Small intestine (tissue), 7 donors: ENCODE measurements around the gene ENPP3. TPM values are rescaled to one million over a fixed set of nuclear protein-coding genes. Genes with fewer than 3 reads are reported as not detected.
"Not testable (repeated sequence)": the region's sequence is repeated elsewhere in the genome, so short reads cannot be mapped to it uniquely, and the experiment has no call there.

Source experiments
- DNase-seq, 2 donors: peaks; one replicate each; pipeline versions ENCODE4 v3.0.0 to v3.0.0-alpha.2; 2013
- FAIRE-seq: peaks from 2 replicates; lab custom pipeline; 2012; peaks lifted over from hg19 to GRCh38; lab: Jason Lieb, UNC
- H3K27ac ChIP-seq, 3 donors: one replicate each; pipeline ENCODE4 v1.5.1; 2013; ENCODE audit warnings: low read length in 2 of 3, mild to moderate bottlenecking in 2 of 3, control low read depth in 1 of 3, inconsistent platforms in 1 of 3, low read depth in 1 of 3, moderate library complexity in 1 of 3
- H3K27me3 ChIP-seq, 3 donors: one replicate each; pipeline ENCODE4 v1.6.1; 2013; ENCODE audit warnings: low read length in 3 of 3, inconsistent platforms in 1 of 3; ENCODE audit not compliant: control insufficient read depth in 3 of 3, insufficient read depth in 3 of 3
- H3K36me3 ChIP-seq, 3 donors: one replicate each; pipeline ENCODE4 v1.6.1; 2013; ENCODE audit warnings: low read length in 3 of 3, inconsistent platforms in 1 of 3, low read depth in 1 of 3, mild to moderate bottlenecking in 1 of 3, moderate library complexity in 1 of 3; ENCODE audit not compliant: control insufficient read depth in 3 of 3, insufficient read depth in 2 of 3
- H3K4me1 ChIP-seq, 3 donors: one replicate each; pipeline ENCODE4 v1.6.1; 2013; ENCODE audit warnings: low read length in 2 of 3, inconsistent platforms in 1 of 3, low read depth in 1 of 3, mild to moderate bottlenecking in 1 of 3, moderate library complexity in 1 of 3; ENCODE audit not compliant: control insufficient read depth in 3 of 3, insufficient read depth in 2 of 3
- H3K4me3 ChIP-seq, 3 donors: one replicate each; pipeline ENCODE4 v1.5.1; 2013; ENCODE audit warnings: low read length in 3 of 3, control low read depth in 1 of 3, inconsistent platforms in 1 of 3, low read depth in 1 of 3, mild to moderate bottlenecking in 1 of 3, moderate library complexity in 1 of 3
- H3K9me3 ChIP-seq, 2 donors: one replicate each; pipeline ENCODE4 v1.6.1; 2013; ENCODE audit warnings: low read depth in 1 of 2, low read length in 1 of 2; ENCODE audit not compliant: control insufficient read depth in 2 of 2, insufficient read depth in 1 of 2
- WGBS, 3 donors: extraction: QIAGEN DNeasy Blood & Tissue Kit; methylation state at CpG; one replicate each; pipeline ENCODE4 v1.1.7; 2013; 5-methylcytosine and 5-hydroxymethylcytosine counted together
- polyA plus RNA-seq, 4 donors: library from polyadenylated mRNA; stranded (reverse) in 3 of 4; unstranded in 1 of 4; fragments of 200-250 nt in 3 of 4; fragments of 120-200 nt in 1 of 4; gene quantifications; one replicate each; pipeline versions ENCODE4 v1.2.1 to v1.2.3, GENCODE V29; 2013
- donor health status: healthy with polysubstance abuse.
- donor health status: control.
- donor health status: control.
- donor health status: Bipolar disorder and iron deficiency.
- donor health status: healthy.

ENPP3 gene
- polyA plus RNA-seq, 4 donors: 0.57 to 53.0 (median 7.2) TPM

- Histone ChIP-seq H3K27ac (no peak overlapping the region), H3K36me3 (no peaks in the 10 kb centered on the region), H3K4me3 (no peak overlapping the region), H3K9me3 (peaks cover 0 to 2% of the 10 kb centered on the region in 2 donors), H3K4me1 (peaks cover 0 to 3% (median 0%) of the 10 kb centered on the region in 3 donors), H3K27me3 (no peaks in the 10 kb centered on the region)
- FAIRE-seq (no peak), DNase-seq (no peak)
- 87 to 91% (median 88%) methylated on average over 7 of the region's 7 CpGs for WGBS, 3 donors
Measured at GRCh38 chr6:131749023-131749422, 111.9 kb downstream of the ENPP3 start.

GRCh38 chr6:131751012-131751715, 114.1 kb downstream of the ENPP3 start:
- 81 to 86% (median 83%) methylated on average over 10 of the region's 10 CpGs for WGBS, 3 donors
- H3K4me3 ChIP-seq, H3K9me3 ChIP-seq, H3K4me1 ChIP-seq, H3K36me3 ChIP-seq, H3K27me3 ChIP-seq, H3K27ac ChIP-seq, FAIRE-seq, DNase-seq: not testable (repeated sequence)

- no peak for DNase-seq
- FAIRE-seq: no peak
- H3K27ac ChIP-seq: no peak overlapping the region
- WGBS, 3 donors: 76 to 94% (median 92%) methylated on average over 1 of the region's 1 CpG
- H3K4me1 ChIP-seq: no peaks in the 10 kb centered on the region
- no peak overlapping the region for H3K4me3 ChIP-seq
- H3K36me3 ChIP-seq: no peaks in the 10 kb centered on the region
- no peaks in the 10 kb centered on the region for H3K27me3 ChIP-seq
- peaks cover 0 to 2% of the 10 kb centered on the region in 2 donors for H3K9me3 ChIP-seq
Measured at GRCh38 chr6:131754088-131754487, 117.0 kb downstream of the ENPP3 start.

- no peaks in the 10 kb centered on the region for H3K36me3 ChIP-seq
- H3K27ac ChIP-seq: no peak overlapping the region
- H3K4me1 ChIP-seq: no peaks in the 10 kb centered on the region
- 43 to 60% (median 52%) methylated on average over 9 of the region's 9 CpGs for WGBS, 3 donors
- no peak for FAIRE-seq
- H3K9me3 ChIP-seq: no peaks in the 10 kb centered on the region
- no peak overlapping the region for H3K4me3 ChIP-seq
- peak in 1 of 2 donors; percentile 9 for DNase-seq
- H3K27me3 ChIP-seq: no peaks in the 10 kb centered on the region
Measured at GRCh38 chr6:131754715-131755567, 117.8 kb downstream of the ENPP3 start.

- Histone ChIP-seq H3K27me3 (no peaks in the 10 kb centered on the region), H3K4me1 (no peaks in the 10 kb centered on the region), H3K36me3 (no peaks in the 10 kb centered on the region), H3K4me3 (no peak overlapping the region), H3K27ac (no peak overlapping the region), H3K9me3 (no peaks in the 10 kb centered on the region)
- no peak for FAIRE-seq
- DNase-seq: no peak
- WGBS, 3 donors: 92 to 98% (median 93%) methylated on average over 3 of the region's 3 CpGs
Measured at GRCh38 chr6:131755597-131755996, 118.5 kb downstream of the ENPP3 start.

GRCh38 chr6:131756039-131756438, 118.9 kb downstream of the ENPP3 start:
- WGBS, 3 donors: 79 to 89% (median 89%) methylated on average over 2 of the region's 2 CpGs
- Histone ChIP-seq H3K4me3 (no peak overlapping the region), H3K4me1 (no peaks in the 10 kb centered on the region), H3K9me3 (no peaks in the 10 kb centered on the region), H3K36me3 (no peaks in the 10 kb centered on the region), H3K27me3 (no peaks in the 10 kb centered on the region), H3K27ac (no peak overlapping the region)
- DNase-seq (no peak), FAIRE-seq (no peak)

GRCh38 chr6:131758920-131759319, 121.8 kb downstream of the ENPP3 start:
- no peaks in the 10 kb centered on the region for H3K27me3 ChIP-seq
- no peak for DNase-seq
- no peaks in the 10 kb centered on the region for H3K4me1 ChIP-seq
- WGBS, 3 donors: 78 to 93% (median 93%) methylated on average over 4 of the region's 4 CpGs
- no peak overlapping the region for H3K27ac ChIP-seq
- no peak overlapping the region for H3K4me3 ChIP-seq
- no peaks in the 10 kb centered on the region for H3K9me3 ChIP-seq
- H3K36me3 ChIP-seq: no peaks in the 10 kb centered on the region
- no peak for FAIRE-seq

GRCh38 chr6:131761060-131761761, 124.1 kb downstream of the ENPP3 start:
- Histone ChIP-seq H3K4me1 (peaks cover 0 to 9% (median 0%) of the 10 kb centered on the region in 3 donors), H3K36me3 (no peaks in the 10 kb centered on the region), H3K27ac (no peak overlapping the region), H3K4me3 (no peak overlapping the region), H3K27me3 (no peaks in the 10 kb centered on the region), H3K9me3 (no peaks in the 10 kb centered on the region)
- FAIRE-seq (no peak), DNase-seq (no peak)
- WGBS, 3 donors: 73 to 82% (median 78%) methylated on average over 6 of the region's 6 CpGs
